HG03575 (cell line): ENCODE data around the gene PPP2R2C.

Experiments
- ATAC-seq: cut with Tn5 transposase; IDR thresholded peaks from one replicate; pipeline ENCODE4 v1.9.1; 2021; ENCODE audit not compliant: unreplicated experiment, insufficient number of reproducible peaks, low FRiP score; ENCODE audit errors: extremely low read depth

The PPP2R2C gene

DNA sequence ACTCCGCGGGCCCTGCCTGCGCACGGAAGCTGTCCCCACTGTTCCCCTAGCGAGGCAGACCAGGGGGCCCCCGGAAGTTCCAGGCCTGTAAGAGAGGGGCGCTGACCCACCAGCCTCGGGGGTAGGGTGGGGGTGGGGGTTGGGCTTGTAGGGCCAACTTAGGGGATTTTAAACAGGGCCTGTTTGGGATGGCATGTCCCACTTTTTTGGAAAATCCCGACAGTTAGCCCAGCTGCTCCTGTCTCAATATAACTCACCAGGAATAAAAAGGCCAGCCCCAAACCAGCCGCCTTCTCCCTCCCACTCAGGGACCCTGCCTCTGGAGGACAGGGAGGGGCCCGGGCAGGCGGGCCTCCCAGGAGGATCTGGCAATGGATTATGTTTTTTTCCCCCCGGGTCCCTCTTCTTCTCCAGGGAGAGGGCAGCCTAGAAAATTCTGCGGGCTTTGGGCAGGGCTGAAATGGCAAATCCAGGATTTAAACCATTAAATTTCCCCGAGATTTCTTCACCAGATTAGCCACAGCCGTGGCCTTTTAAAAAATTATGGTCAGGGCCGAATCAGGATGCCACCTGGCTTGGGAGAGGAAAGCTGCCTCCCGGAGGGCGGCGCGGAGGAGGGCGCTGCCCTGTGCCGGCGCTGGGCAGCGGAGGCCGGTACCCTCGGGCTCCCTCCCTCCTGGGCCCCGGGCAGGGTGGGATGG, 957 bp downstream of the PPP2R2C start:
- no peak for ATAC-seq

GRCh38 chr4:6470502-6471306, 1.7 kb downstream of the PPP2R2C start:
- no peak for ATAC-seq

GRCh38 chr4:6469898-6470501, 2.4 kb downstream of the PPP2R2C start:
- ATAC-seq, result no peak

DNA sequence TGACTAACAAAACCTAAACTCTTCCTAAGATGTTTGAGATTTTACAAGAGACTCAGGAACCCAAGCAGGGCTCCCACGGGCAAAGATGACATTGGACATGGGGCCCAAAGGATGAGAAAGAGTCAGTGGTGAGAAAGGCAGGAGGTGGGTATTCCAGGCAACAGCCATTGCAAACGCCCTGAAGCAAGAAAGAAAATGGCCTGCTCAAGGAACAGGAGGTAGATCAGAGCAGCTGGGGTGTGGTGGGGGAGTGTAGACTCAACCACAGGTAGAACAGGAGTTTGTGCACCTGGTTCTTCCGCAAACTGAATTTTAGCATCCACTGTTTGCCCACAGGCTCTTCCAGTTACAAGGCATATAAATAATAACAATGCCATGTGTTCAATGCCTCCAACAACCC, 3.3 kb downstream of the PPP2R2C start:
- no peak for ATAC-seq

DNA sequence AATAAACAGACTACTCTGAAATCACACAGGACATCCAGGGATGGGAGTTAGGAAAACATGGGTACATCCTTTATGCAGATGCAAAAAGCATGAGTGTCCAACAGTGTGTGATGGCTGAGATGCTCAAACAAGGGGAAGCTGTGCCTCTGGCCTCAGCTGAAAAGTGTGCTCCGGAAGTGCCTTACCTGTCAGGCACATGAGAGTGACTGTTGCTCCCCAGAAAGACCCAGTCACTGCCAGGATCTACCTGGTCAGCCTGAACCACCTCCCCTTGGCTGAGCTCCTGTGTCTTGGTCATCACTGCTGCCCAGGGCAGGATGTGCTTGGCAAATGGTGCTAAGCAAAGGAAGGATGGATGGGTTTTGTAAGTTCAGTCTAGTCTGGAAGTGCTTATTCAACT, 4.0 kb downstream of the PPP2R2C start:
- no peak for ATAC-seq

- no peak for ATAC-seq
Observed at GRCh38 chr4:6467600-6467999, 4.8 kb downstream of the PPP2R2C start.

DNA sequence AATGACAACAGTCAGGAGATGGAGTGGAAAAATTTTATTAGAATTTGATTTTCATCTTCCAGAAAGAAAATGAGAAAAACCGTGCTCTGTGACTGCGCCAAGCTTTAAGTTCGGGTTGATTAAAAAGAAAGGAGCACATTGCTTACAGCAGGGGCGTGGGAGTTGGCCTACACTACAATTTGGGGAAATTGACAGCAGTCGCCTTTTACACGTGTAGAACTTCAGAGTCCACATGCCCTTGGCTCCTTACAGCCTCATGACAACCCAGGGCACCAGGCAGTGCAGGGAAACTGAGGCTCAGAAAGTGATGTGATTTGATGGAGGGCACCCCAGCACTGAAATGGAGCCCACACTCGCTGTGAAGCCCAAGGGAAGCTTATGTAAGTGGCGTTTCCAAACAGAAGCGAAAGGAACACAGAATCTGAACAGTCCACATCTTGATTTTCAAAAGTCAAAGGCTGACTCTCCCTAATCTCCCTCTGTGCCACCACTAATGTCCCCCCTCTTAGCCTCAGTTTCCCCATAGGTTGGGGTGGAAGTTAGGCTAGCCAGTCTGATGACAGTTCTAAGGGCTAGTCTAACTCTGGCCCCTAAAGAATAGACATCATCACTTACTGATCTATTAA, 5.5 kb downstream of the PPP2R2C start:
- no peak for ATAC-seq

GRCh38 chr4:6465955-6466354, 6.5 kb downstream of the PPP2R2C start:
- no peak for ATAC-seq

- no peak for ATAC-seq
Observed at GRCh38 chr4:6464842-6465588, 7.4 kb downstream of the PPP2R2C start.

DNA sequence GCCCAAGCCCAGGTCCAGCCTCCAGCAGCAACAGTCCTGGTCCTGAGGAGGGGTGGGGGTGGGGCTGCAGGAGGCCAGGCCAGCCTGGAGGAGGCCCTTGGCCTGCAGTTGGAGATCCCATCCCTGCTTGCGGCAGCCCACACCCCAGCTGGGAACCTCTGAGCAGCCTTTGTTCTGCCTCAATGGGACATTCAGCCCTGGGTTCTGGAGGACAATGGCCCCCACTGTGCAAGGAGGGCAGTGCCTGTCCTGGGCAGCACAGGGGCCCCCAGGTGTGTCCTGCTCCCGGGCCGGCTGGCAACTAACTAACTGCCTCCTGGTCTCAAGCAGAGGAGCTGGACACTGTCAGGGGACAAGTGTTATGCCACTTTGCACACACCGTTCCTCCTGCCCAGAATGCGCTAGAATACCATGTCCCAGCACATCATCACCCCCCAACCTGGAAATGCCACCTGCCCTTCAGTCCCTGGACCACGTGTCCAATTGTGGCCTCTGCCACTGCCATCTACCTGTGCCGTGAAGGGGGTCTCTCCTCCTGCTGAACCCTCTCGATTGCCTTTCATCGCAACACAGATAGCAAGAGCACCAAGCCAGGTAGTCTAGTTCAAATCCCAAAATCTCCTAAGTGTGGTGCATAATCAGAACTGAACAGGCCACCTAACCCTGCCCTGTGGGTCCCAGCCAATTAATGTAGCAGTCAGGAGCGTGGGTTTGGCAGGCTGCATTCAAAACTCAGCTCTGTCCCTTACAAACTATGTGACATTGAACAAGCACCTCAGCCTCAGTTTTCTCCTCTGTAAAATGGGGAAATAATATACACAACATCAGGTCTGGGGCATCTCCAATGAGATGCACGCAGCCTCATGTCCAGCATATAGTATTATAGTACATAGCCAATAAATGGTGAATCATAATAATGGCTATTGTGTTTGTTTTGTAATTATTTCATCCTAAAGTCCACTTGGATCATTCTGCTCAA, 8.8 kb downstream of the PPP2R2C start:
- ATAC-seq, result no peak

DNA sequence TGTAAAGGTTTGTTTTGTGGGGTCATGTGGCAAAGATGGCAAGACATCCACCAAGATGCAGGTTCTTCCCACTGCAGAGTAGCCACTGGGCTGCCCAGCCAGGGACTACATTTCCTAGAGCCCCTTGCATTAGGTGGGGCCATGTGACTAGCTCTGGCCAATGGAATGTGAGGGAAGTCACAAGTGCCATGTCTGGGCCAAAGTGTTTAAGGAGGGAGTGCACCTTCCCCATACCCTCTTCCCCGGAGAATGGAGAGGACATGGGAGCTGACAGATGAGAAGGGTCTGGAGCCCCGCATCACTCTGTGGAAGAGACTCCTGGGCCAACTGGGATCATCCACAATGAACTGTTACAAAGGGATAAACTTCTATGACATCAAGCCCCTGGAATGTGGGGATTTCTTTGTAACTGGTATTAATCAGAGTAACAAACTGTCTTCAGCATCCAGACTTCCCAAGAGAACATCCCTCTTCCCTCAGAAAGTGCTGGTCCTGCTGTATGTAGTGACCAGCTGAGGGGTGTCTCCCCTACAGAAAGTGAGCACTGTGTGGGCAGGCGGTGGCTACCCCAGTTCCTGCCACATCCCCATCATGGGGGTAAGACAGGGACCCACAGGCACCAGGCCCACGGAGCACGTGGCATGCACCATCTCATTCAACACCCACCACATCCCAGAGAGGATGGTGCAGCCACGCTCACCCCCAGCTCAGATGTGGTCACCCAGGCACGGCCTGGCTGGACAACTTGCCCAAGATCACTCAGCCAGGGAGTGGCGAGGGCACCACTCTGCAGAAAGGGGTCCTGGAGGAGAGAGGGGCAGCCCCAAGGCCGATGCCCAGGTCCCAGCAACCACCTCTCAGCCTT, 10.9 kb downstream of the PPP2R2C start:
- ATAC-seq, result no peak

- ATAC-seq, result no peak
Observed at GRCh38 chr4:6460876-6461275, 11.5 kb downstream of the PPP2R2C start.

- no peak for ATAC-seq
Observed at GRCh38 chr4:6458528-6458927, 13.9 kb downstream of the PPP2R2C start.

DNA sequence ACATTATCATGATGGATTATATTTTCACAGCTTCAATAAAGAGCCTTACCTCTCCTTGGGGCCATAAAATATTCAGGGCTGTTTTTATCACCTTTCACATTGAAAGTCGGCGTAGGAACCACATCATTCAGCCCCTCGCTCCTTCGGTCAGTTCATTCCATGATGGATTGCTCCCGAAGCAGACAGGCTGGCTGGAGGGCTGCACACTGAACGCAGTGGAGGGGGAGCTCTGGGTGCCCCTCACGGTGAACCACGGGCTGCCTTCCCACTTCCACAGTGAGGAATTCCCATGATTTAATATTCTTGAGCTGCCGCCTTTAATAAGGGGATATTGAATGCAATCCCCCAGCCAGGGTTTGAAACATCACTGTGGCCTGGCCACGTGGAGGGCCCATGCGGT, 16.0 kb downstream of the PPP2R2C start:
- no peak for ATAC-seq

- ATAC-seq, result no peak
Observed at GRCh38 chr4:6454112-6454910, 18.1 kb downstream of the PPP2R2C start.

- ATAC-seq, result no peak
Observed at GRCh38 chr4:6453688-6453990, 18.8 kb downstream of the PPP2R2C start.
